ENCODE data around the gene DNAAF1. TPM values are rescaled to one million over a fixed set of nuclear protein-coding genes. Genes with fewer than 3 reads are reported as not detected.
A peak's percentile ranks its signal among the peaks of the same experiment; 100 is the strongest.

DNAAF1 gene
- total RNA-seq, 2 donors from 2014 or later: 0.21 TPM; not detected in 1

DNA sequence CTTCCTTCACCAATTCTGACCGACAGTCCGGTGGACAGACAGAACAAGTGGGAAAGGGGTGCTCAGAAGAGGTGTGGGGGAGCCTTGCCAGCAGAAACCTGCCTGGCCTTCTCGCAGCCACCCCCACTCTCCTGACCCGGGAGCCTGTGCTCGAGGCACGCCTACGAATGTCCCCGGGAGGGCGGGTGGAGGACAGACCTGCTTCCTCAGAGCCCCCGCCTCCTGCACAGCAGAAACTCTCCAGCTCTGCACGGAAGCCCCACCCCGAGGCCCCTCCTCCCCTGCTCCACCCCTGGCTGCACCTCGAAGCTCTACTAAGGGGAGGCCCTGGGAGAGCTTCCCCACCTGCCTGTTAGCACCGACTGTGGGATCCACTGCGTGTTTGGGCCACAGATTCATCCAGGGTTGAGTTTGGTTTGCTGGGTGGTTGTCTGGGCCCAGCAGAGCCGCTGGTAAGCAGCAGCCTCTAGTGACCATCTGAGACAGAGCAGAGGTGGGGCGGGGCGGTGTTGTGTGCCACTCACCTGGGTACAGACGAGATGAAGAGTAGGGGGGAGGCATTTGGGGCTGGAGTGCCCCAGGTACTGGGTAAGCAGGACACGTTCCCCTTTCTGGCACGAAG lies 35.5 kb downstream of the DNAAF1 start:
- H3K36me3 Mint-ChIP-seq (ENCODE audit: low read depth): peaks cover 44% of the 10 kb centered on the region
- H3K27ac Mint-ChIP-seq: no peak overlapping the region
- ATAC-seq (replicated peaks): no peak
- no peaks in the 10 kb centered on the region for H3K27me3 Mint-ChIP-seq
- no peak overlapping the region for H3K4me3 Mint-ChIP-seq
- H3K4me1 Mint-ChIP-seq: peaks cover 19% of the 10 kb centered on the region
- no peaks in the 10 kb centered on the region for H3K9me3 Mint-ChIP-seq

DNA sequence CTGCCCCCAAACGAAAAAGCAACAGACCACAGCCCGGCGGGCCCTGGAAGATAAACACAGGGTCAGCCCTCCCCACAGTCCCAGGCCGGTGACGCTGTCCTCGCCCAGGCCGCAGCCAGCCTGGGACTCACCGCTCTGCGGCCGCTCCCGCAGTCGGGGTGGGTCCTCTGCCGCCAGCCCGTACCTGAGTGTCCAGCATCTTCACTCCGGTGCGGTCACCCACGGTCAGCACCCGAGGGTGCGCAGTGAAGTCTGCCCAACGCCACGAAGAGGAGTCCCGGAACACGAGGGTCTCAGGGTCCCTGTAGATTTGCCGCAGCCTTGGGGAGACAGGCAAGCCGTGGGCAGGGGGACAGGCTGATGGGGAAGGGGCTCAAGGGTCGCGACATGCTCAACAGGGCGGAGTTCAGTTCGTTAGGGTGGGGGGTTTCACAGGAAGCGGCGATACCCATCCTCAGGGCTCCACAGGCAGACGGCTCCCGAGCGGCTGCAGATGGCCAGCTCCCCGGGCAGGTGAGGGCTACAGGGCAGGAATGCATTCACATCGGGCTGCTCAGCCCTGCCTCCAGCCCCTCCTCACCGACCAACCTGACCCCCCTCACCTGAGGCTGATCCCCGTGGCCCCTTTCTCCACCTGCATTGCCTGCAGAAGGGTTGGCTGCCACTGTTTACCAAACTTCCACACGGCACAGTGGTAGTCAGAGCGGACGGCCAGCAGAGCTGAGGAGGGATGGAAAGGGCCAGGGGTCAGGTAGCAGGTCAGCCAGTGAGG lies 36.2 kb downstream of the DNAAF1 start:
- Mint-ChIP-seq H3K27me3 (no peaks in the 10 kb centered on the region), H3K27ac (no peak overlapping the region), H3K4me1 (peaks cover 19% of the 10 kb centered on the region), H3K36me3 (ENCODE audit: low read depth) (peaks cover 44% of the 10 kb centered on the region), H3K4me3 (no peak overlapping the region), H3K9me3 (no peaks in the 10 kb centered on the region)
- ATAC-seq (replicated peaks): no peak

DNA sequence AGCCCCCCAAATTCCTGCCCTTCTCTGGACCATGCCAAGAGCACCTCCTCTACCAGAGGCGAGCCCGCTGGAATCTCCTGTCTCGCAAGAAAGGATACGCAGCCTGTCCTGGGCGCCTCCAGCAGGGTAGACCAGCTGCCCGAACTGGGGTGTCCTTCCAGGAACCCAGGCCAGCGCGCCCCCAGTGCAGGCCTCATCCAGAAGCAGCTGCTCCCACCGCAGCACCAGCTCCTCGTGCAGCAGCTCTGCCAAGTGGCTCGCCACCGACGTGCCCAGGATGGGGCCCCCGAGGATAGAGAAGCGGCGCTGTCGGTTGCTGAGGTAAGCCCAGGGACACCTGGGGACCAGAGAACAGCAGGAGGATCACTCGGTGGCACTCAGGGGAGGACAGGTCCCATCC lies 37.0 kb downstream of the DNAAF1 start:
- Mint-ChIP-seq H3K36me3 (ENCODE audit: low read depth) (peaks cover 44% of the 10 kb centered on the region), H3K27me3 (no peaks in the 10 kb centered on the region)

DNA sequence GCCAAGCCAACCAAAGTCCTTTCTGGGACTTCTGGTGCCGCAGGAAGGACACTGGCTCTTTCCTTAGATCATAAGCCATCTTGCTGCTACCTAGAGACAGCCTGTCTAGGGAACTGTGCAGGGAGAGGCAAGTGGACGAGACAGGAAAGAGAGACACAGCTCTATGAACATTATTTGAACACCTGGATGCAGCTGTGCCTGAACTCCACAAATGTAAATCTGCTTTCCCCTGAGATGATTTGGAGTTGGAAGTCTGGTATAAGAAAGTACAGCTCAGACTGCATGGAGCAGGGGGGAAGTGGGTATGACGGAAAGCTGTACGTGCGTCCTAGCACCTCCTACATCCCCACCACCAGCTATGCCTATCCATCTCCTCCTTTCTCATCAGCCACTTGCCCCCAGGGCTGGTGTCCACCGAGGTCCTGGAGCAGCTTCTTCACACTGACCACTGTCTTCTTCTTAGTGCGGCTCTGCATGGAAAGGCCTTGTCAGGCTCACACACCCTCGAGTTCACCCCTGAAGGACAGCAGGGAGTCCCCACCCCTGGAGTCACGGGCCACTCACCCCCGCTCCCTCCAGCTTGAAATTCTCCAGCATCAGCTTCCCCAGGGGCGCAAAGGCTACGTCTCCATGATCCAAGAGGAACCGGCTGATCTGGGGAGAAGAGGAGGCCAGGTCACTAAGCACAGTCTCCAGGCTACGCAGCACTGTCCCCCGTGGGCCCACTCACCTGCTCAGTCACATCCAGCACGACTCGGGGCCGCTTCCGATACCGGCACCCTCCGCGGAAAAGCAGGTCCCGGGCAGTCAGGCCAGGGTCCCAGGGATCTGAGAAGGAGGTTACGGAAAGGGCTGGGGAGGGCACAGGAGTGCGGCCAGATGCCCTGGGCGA lies 37.8 kb downstream of the DNAAF1 start:
- Mint-ChIP-seq H3K4me3 (no peak overlapping the region), H3K27ac (peak overlapping the region; percentile 43), H3K4me1 (peaks cover 14% of the 10 kb centered on the region), H3K9me3 (no peaks in the 10 kb centered on the region), H3K27me3 (no peaks in the 10 kb centered on the region), H3K36me3 (ENCODE audit: low read depth) (peaks cover 41% of the 10 kb centered on the region)
- no peak for ATAC-seq (replicated peaks)

More for the DNA sequence above, 37.0 kb downstream of the DNAAF1 start:
- Mint-ChIP-seq H3K4me3 (no peak overlapping the region), H3K4me1 (peaks cover 19% of the 10 kb centered on the region), H3K9me3 (no peaks in the 10 kb centered on the region), H3K27ac (no peak overlapping the region)
- ATAC-seq (replicated peaks): no peak

DNA sequence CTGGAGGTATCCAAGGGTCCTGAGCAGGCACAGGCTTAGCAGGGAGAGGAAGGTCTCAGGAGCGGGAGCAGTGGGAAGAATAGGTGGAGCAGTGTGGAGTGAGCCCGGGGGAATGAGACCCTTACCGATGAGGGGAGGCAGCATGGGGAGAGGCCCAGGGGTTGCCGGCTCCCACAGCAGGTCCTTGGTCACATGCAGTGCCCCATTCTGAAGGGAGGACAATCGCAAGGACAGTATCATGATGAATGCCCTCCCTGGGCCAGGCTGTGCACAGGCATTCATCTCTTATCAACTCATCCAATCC lies 38.4 kb downstream of the DNAAF1 start:
- Mint-ChIP-seq H3K4me1 (peaks cover 12% of the 10 kb centered on the region), H3K9me3 (no peaks in the 10 kb centered on the region), H3K36me3 (ENCODE audit: low read depth) (peaks cover 36% of the 10 kb centered on the region), H3K4me3 (no peak overlapping the region), H3K27me3 (no peaks in the 10 kb centered on the region), H3K27ac (peak overlapping the region; percentile 43)
- ATAC-seq (replicated peaks): no peak

DNA sequence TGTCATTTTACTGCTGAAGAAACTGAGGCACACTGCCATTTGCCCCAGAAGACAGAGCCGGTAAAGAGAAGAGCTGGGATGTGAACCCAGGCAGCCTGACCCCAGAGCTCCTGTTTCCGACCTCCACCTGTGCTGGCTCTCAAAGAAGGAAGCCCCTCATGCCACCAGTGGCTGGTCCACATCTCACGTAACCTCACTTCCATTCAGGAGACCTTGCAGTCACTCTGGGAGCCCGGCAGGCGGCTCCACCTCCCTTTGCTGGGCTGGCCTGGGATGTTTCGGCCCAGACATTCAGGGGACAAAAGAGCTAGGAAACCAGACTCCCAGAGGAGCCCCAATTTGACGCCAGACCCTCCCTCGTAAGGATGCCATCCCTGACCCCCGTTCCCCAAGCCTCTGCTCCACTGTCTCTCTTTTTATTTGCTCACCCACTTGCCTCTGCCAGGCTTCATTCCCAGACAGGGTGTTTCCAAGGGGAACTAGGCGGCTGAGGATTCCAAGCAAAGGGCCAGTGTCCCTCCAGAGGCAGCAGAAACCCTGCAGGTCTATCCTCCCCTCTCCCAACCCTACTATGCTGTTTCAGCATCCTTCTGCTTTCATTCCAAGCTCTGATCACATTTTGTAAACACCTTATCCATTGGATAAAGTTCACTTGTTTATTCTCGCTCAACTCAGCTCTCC lies 38.9 kb downstream of the DNAAF1 start:
- Mint-ChIP-seq H3K36me3 (ENCODE audit: low read depth) (peaks cover 31% of the 10 kb centered on the region), H3K4me1 (peaks cover 12% of the 10 kb centered on the region), H3K27ac (no peak overlapping the region), H3K27me3 (no peaks in the 10 kb centered on the region), H3K4me3 (peak overlapping the region; percentile 93), H3K9me3 (no peaks in the 10 kb centered on the region)
- ATAC-seq (replicated peaks): no peak

DNA sequence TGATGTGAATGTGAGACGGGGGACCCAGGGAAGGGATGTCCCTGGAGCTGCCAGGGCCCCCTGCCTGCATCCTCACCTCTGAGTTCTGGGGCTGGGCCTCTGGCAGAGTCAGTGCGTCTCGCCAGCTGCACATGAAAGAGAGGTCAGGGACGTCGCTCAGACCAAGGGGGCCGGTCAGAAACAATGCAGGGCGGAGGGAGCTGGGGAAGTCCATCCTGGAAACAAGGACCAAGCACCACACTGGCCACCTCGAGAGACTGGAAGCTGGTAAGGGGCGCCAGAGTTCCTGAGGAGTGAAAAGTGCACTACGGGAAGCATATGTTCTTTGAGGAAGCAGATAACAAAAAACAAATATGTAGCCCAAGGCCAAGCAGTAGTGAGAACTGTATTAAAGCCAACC lies 39.7 kb downstream of the DNAAF1 start:
- peak overlapping the region; percentile 93 for H3K4me3 Mint-ChIP-seq
- H3K27me3 Mint-ChIP-seq: no peaks in the 10 kb centered on the region
- peaks cover 12% of the 10 kb centered on the region for H3K4me1 Mint-ChIP-seq
- no peaks in the 10 kb centered on the region for H3K9me3 Mint-ChIP-seq
- peaks cover 31% of the 10 kb centered on the region for H3K36me3 Mint-ChIP-seq (ENCODE audit: low read depth)
- no peak for ATAC-seq (replicated peaks)
- H3K27ac Mint-ChIP-seq: peak overlapping the region; percentile 46

DNA sequence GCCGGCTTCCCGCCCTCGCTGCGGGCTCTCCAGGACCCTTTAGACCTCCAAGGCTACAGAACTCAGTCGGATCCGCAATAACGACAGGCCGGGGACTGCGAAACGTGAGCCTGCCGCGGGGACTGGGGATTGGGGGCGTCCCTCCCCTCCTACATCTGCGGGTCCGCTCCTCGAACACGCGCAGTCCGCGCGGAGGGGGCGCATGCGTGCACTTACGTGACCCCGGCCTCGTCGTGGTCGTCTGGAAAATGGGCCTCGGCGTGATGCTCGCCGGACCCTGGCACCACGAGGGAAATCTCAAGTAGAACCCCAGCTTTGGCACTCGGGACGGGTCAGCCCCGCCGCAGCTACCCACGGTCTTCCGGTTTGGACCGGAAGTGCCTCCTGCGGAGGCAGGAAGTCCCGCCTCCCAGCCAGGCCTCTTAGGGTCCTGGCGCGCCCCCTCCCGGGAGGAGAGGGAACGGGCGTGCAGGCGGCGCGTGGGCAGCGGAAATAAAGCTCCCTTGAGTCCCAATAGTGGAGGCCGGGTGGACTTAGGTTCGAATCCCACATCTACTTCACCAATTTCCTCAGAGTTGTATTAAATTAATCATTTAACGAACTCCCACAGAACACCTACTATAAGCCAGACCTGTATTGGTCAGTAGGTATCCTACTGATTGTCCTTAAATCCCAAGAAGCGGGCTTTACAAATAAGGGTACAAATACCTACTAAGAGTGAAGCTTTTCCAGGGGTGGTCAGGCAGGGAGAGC lies 41.8 kb downstream of the DNAAF1 start, which contains the start of gene TAF1C:
TSS of gene TAF1C (minus strand) at position 373 of the 753 bp plus-strand sequence. CDS start 2,069 bp downstream, outside the sequence.
- Mint-ChIP-seq H3K9me3 (no peaks in the 10 kb centered on the region), H3K36me3 (ENCODE audit: low read depth) (peaks cover 26% of the 10 kb centered on the region), H3K4me3 (peak within 1 kb of the TSS; percentile 93), H3K4me1 (peaks cover 12% of the 10 kb centered on the region), H3K27me3 (no peaks in the 10 kb centered on the region), H3K27ac (peak within 1 kb of the TSS; percentile 97)
- ATAC-seq (replicated peaks): peak; percentile 99

DNA sequence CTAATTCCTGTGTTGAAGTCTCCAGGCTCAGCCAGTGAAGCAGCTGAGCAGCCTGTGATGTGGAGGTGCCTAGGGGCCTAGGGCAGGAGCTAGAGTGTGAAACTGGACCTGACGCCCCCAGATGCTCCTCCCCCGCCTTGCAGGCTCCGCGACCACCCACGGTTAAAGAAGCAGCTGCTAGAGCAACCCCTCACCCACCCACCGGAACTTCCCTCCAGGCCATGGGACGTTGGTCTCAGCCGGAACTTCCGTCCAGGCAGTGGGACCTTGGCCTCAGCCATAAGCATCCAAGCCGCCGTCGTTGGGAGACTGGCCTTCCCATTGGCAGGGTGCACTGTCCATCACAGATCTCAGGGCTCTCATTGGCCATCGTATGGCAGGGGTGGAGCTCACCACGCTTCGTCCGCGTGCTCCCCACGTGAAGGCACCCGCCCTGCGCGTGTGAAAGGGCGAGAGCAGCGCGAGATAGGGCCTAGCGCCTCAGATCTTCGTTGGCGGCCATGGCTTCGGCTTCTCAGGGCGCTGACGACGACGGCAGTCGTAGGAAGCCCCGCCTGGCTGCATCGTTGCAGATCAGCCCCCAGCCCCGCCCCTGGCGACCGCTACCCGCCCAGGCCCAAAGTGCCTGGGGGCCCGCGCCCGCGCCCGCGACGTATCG lies 45.8 kb downstream of the DNAAF1 start, which contains the start of gene ADAD2:
TSS of gene ADAD2 (plus strand) at position 427 of the 658 bp plus-strand sequence. CDS start at position 501, 74 bp downstream.
- ATAC-seq (replicated peaks): no peak
- no peaks in the 10 kb centered on the region for H3K9me3 Mint-ChIP-seq
- no peaks in the 10 kb centered on the region for H3K27me3 Mint-ChIP-seq
- H3K27ac Mint-ChIP-seq: no peak within 1 kb of the TSS
- H3K36me3 Mint-ChIP-seq (ENCODE audit: low read depth): no peaks in the 10 kb centered on the region
- no peak within 1 kb of the TSS for H3K4me3 Mint-ChIP-seq
- H3K4me1 Mint-ChIP-seq: peaks cover 8% of the 10 kb centered on the region

DNA sequence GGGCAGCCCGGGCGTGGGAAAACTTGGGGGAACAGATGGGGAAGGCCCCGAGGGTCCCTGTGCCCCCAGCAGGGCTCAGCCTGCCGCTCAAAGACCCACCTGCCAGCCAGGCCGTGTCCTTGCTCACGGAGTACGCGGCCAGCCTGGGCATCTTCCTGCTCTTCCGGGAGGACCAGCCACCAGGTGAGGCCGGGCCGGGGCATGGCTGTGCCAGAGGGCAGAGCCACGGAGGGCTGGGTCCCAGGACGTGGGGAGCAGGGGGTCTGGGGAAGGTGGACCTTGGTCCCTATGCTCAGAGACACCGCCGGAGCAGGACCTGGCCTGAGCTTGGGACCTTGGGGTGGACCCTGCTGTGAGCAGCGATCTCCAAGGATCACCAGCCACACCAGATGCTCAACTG lies 46.4 kb downstream of the DNAAF1 start:
- no peaks in the 10 kb centered on the region for H3K9me3 Mint-ChIP-seq
- H3K27me3 Mint-ChIP-seq: no peaks in the 10 kb centered on the region
- H3K36me3 Mint-ChIP-seq (ENCODE audit: low read depth): no peaks in the 10 kb centered on the region
- H3K27ac Mint-ChIP-seq: no peak overlapping the region
- no peak for ATAC-seq (replicated peaks)
- H3K4me3 Mint-ChIP-seq: no peak overlapping the region
- peaks cover 8% of the 10 kb centered on the region for H3K4me1 Mint-ChIP-seq

DNA sequence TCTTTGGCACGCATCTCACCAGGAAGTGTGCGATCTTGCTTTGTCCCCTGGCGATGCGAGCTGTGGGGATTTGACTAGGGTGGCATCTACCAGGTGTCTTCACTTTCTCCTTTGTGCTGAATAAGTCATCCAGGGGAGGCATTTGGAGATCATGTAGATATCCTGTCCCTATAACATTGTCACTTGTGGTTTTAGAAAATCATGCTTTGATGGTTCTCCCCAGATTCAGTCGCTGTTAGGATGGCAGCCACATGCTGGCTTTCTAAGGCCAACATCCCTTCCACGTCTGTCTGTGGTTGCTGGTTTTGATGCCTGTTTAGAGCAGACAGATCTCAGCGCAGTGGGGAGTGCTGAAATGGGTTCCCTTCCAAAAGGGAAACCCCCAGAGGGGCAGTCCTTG lies 48.4 kb downstream of the DNAAF1 start:
- H3K4me3 Mint-ChIP-seq: peak overlapping the region; percentile 39
- peak; percentile 33 for ATAC-seq (replicated peaks)
- H3K27ac Mint-ChIP-seq: peak overlapping the region; percentile 65
- no peaks in the 10 kb centered on the region for H3K27me3 Mint-ChIP-seq
- H3K36me3 Mint-ChIP-seq (ENCODE audit: low read depth): no peaks in the 10 kb centered on the region
- no peaks in the 10 kb centered on the region for H3K9me3 Mint-ChIP-seq
- H3K4me1 Mint-ChIP-seq: peaks cover 8% of the 10 kb centered on the region

DNA sequence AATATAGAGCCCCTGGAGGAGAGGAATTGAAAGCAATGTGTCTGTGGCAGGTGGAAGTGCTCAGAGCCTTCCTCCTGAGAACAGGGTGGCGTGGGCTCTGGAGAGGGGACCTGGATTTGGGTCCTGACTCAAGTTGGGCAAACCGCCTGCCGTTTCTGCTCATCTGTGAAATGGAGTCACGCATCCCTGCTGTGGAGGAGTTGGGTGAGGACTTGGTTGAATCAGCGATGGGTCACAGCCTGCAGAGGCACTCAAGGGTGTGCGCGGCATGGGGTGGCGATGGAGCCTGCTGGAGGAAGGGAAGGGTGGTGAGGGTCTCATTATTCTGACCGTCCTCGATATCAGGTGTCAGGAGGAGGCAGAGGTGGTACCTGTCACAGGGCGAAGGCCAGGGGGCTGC lies 48.9 kb downstream of the DNAAF1 start:
- no peak for ATAC-seq (replicated peaks)
- Mint-ChIP-seq H3K4me3 (peak overlapping the region; percentile 39), H3K9me3 (no peaks in the 10 kb centered on the region), H3K36me3 (ENCODE audit: low read depth) (no peaks in the 10 kb centered on the region), H3K27ac (peak overlapping the region; percentile 65), H3K27me3 (no peaks in the 10 kb centered on the region), H3K4me1 (peaks cover 8% of the 10 kb centered on the region)
